A673 (cell line): ENCODE results near the gene BTBD9.

Experiments used
- CTCF ChIP-seq: fragments of 300-800, 200-600 bp; sonication (generic); conservative IDR thresholded peaks from 2 replicates; pipeline ENCODE4 v1.5.1; 2017; ENCODE audit warnings: low read depth, mild to moderate bottlenecking, antibody characterized with exemption, low read length, moderate library complexity, mixed read lengths
- EZH2 ChIP-seq: fragments of 200-600 bp; sonication (generic); IDR thresholded peaks from 2 replicates; pipeline ENCODE4 v1.6.1; 2017; ENCODE audit warnings: borderline replicate concordance, low read depth, mild to moderate bottlenecking, mixed read lengths, antibody characterized with exemption, low read length; ENCODE audit not compliant: poor library complexity, severe bottlenecking

GRCh38 chr6:38172739-38173410 is 466.9 kb downstream of the BTBD9 start:
- TF ChIP-seq CTCF: no peak
- TF ChIP-seq EZH2: no peak
